GOT3 (cell line): ENCODE measurements around the gene CARHSP1.
A peak's percentile ranks its signal among the peaks of the same experiment; 100 is the strongest.
"Not testable (repeated sequence)": the region's sequence is repeated elsewhere in the genome, so short reads cannot be mapped to it uniquely, and the experiment has no call there.

Experiments
- DNase-seq: peaks from one replicate; lab custom pipeline; 2025; ENCODE audit warnings: mixed read lengths; lab: John Stamatoyannopoulos, UW

Gene CARHSP1

DNA sequence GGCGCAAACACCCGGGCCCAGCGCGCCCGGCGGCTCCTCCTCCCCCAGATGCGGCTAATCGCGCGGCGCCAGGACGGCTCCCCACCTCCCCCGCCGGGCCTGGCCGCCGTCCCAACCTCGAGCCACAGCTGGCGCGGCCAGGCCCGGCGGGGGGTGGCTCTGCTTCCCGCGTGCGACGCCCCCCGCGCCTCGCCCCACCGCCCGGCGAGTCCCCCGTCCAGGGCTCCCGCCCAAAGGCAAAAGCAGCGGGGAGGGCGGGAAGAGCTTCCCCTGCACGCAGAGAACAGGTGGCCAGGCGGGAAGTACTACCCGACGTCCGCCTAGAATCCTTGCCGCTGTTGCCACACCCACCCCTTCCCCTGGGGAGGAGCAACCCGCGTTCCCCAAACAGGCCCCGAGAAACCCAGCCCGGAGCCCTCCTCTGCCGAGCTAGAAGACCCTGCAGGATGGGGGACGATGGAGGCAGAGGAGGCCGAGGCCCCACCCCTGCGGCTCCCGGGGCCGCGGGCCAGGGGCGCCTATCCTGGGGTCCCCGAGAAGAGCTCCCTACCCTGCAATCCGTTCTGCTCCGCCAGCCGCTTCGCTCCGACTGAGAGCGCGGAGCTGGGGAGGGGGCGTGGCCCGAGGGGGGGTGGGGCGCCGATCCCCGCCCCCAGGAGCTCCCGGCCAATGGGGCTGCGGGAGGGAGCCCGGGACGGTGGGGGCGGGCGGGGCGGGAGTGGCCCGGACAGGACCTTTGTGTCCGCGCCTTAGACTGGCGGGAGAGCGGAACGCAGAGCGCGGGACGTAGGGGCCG is at the start of gene CARHSP1:
Gene CARHSP1, minus strand, starts transcription at position 591 of the 796 bp plus-strand sequence. CDS start 9,678 bp downstream, outside the sequence.
- DNase-seq: peak; percentile 80

DNA sequence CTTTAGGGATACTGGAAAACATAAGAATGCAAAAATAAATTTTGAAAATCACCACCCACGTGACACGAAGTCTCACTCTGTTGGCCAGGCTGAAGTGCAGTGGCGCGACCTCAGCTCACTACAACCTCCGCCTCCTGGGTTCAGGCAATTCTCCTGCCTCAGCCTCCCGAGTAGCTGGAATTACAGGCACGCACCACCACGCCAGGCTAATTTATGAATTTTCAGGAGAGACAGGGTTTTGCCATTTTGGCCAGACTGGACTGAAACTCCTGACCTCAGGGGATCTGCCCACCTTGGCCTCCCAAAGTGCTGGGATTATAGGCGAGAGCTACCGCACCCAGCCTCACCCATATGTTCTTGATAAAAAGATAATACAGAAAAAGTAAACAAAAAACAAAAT is 48.5 kb upstream of the CARHSP1 start:
- DNase-seq: not testable (repeated sequence)

- DNase-seq: no peak
These were observed 47.9 kb upstream of the CARHSP1 start for GRCh38 chr16:8916541-8917225.

DNA sequence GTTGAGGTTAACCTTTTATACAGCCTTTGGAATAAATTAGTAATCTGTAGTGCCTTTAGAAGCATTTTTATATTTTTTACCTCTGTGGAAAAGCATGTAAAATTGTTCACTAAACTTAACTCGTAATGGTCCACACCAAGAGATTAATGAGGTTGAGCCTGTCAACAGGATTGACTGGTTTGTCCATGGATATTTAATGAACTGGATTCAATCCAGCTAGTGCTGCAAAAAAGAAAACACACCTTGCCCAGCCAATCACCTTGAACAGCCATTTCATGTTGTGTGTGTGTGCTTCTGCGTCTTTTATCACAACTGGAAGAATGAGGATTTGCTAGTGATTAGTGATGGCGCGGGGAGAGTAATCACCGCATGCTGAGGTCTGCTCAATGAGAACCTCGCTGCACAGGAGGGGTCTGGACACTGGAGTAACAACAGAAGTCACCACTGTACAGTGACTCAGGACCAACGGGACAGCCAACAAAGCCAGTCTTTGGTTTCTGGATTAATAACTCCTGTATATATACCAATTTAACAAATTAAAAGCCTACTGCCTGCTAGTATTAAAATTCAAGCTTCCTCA is 47.0 kb upstream of the CARHSP1 start:
- DNase-seq: no peak

- DNase-seq: no peak
These were observed 45.3 kb upstream of the CARHSP1 start for GRCh38 chr16:8914098-8914497.

GRCh38 chr16:8912793-8913192 is 44.0 kb upstream of the CARHSP1 start:
- no peak for DNase-seq

DNA sequence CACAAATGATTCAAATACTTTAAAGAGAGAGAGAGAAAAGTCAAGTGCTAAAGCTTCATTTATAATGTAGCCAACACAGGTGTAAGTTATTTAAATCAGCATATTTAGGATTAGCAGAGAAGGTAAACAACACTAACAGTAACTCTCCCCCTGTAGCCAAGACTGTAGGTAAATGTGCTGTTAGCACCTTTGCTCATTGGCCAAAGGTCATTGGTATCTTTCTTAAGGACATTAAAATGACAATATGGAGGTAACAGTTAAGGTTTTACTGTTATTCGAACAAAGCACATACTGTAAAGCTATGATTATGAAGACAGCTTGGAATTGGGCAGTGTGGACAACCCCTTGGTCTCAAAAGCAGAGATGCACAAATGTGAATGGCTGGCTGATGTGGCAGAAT is 42.0 kb upstream of the CARHSP1 start:
- no peak for DNase-seq

DNA sequence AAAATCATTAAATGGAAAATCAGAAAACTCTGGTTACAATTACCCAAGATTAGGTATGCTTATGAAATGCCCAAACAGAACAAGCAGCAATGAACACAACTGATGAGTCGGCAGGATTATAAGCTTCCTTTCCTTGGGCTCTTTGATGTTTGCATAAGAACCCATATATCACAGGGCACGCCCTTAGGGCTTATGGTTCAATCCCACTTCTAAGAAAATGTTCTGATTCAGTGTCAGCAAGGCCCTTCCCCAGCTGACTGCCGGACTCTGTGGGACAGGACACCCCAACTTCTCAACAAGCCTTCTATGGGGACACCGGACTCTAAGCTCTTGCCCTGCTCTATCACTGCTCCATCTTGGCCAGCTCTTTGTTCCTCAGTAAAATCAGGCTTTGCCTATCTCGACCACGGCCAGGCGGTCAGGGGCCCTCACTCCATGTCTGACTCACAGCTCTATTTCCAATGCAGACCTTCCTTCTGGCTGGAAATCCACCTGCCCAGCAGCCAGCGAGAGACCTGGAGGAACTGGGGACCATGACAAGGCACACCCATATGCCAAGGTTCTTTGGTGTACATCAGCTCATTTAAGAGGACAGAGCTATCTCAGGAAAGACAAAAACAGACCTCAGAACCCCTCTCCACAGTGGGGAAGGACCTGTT is 40.1 kb upstream of the CARHSP1 start:
- DNase-seq: no peak

DNA sequence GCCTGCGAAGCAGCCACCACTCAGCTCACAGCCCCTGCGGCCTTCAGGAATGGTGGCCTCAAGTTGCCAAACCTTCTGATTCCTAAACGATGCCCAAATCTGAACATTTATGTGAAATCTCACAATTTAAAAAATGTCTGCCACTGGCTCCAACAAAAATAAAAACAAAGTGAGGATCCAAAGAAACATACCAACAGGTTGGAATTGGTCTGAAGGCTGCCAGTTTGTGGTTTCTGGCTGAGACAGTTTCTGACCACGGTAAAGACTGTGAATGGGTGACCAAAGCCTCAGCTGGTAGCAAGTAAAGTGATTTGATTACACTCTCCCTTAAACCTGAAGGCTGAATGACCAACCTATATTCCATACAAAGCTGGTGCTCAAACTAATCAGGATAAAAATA is 38.3 kb upstream of the CARHSP1 start:
- DNase-seq: no peak

GRCh38 chr16:8905795-8906591 is 37.2 kb upstream of the CARHSP1 start:
- no peak for DNase-seq

- DNase-seq: no peak
These were observed 36.5 kb upstream of the CARHSP1 start for GRCh38 chr16:8905168-8905762.

GRCh38 chr16:8904018-8904430 is 35.2 kb upstream of the CARHSP1 start:
- DNase-seq: no peak

DNA sequence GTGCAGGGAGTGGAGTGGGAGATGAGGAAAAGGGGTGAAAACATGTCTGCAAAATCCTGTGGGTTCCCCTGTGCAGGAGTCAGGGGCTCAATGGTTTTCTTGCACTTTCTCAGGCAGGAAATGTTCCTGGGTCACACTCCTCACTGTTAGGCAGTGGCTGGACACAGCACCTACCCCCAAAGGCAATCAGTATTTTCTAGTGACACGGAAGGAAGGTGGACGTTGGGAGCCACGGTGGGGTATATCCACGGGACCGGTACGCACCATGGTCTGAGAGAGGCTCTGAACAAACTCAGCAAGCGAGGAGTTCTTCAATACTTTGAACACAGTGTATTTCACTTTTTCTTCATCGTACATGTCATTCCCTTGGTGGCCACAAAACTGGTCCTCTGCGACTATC is 34.2 kb upstream of the CARHSP1 start:
- DNase-seq: no peak

GRCh38 chr16:8901320-8901861 is 32.6 kb upstream of the CARHSP1 start:
- no peak for DNase-seq

DNA sequence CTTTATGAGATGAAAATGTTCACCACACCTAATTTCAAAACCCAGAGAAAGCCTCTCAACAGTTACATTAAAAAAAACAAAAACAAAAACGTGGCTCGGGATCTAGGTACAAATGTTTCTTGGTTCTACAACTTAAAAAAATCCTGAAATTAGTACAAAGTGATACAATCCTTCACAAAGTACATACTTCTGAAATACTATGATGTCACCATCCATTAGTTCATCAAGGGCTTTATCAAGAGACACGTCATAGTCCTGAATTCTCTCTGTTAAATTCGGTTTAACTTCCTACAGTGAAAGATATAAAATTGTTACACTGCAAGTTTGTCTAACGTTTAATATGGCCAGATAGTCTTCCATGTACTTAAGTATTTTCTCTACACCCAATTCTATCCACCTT is 31.5 kb upstream of the CARHSP1 start:
- DNase-seq: no peak

DNA sequence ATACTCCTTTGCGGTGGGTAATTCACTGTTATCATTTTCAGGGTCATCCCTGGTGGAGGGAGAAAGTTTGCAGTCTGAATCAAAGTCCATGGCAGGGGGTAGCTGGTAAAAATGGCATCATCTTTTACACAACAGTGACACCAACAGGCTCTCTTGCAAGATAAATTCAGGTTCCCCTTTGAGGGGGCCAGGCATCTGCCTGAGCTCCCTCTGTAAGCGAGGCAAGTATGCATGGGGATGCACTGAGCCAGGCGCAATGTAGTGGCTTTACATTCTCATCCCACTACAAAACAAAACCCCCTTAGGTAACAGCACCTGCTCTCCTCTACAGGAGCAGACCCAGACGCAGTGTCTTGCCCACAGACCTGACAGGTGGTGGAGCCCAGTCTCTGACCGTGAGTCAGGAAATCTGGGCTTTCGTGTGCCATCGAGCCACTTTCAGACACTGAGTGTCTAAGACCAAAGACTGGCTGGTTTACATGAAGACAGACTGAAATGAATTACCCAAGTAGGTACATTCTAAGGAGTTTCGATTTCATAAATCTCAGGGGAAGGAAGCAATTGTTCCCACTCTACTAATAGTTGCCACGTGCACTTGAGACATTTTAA is 31.0 kb upstream of the CARHSP1 start:
- no peak for DNase-seq

- no peak for DNase-seq
These were observed 30.0 kb upstream of the CARHSP1 start for GRCh38 chr16:8898660-8899318.

- DNase-seq: no peak
These were observed 26.0 kb upstream of the CARHSP1 start for GRCh38 chr16:8894736-8895334.

DNA sequence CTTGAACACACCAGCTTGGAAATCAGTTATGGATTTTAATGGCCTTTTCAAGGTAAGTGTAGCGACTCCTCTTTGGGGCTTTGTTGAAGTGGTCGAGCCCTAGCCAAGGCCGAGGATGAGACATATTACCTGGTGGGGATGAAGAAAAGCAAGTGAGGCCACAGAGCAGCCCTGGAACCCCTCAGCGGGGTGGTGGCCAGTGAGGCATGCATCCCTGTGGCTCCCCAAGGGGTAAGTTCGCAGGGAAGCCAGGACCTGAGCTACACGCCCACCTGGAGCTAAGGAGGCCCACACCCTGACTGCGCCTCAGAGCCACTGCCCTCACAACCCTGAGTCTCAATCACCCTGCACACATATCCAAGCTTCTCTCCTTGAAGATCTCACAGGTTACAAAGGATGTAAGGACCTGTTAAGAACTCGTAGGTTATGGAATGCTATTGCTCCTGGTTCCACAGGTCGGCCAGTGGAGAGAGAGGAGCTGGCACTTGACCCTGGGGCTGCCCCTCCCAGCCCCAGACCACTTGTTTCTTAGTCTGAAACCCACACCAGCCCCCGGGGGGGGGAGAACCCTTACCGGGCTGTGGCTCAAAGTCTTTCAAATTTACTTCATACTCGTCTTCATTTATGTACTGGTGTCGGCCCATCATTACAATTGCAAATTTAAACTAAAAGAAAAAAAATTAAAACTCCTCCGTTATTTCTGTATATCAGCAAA is 25.3 kb upstream of the CARHSP1 start:
- DNase-seq: no peak
